RCC 7860 (cell line): ENCODE data around the gene ZNF792.
"Not testable (repeated sequence)": the region's sequence is repeated elsewhere in the genome, so short reads cannot be mapped to it uniquely, and the experiment has no call there.

Source experiments
- DNase-seq: peaks from one replicate; pipeline ENCODE4 v3.0.0-alpha.2; 2015; ENCODE audit warnings: low spot score
- FAIRE-seq: peaks from 2 replicates; lab custom pipeline; 2012; peaks lifted over from hg19 to GRCh38; lab: Jason Lieb, UNC

ZNF792 gene

GRCh38 chr19:34963573-34964406 is at the start of gene ZNF792:
TSS of gene ZNF792 (minus strand) at chr19:34964229. CDS start at chr19:34963662, 567 bp downstream.
- DNase-seq (peak; percentile 6), FAIRE-seq (no peak)

DNA sequence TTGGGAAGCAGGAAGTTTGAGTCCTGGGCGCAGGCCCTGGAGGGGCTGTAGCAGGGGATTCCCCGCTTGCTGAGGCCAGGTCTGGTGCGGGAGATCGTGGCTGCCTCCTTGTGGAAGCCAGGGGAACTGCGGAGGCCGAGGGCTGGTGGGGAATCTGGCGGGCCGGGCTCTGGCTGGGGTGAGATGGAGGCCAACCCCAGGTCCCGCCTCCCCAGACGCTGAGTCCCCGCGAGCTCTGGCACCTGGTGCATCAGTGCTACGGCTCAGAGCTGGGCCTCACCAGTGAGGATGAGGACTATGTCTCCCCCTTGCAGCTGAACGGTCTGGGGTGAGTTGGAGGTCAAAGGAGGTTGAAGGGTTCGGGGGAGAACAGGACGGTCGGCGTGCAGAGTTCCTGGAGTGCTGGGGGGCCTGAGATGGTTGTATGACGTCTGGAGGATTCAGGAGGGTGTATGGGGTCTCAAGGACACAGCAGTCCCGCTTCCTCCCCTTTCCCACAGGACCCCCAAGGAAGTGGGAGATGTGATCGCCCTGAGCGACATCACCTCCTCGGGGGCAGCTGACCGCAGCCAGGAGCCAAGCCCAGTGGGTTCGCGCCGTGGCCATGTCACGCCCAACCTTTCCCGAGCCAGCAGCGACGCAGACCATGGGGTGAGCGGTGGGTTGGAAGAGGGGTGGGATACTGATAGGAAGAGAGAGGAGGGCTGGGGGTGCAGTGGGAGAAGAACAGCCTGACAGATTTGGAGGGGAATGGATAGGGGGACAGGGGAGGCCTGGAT is 49.2 kb upstream of the ZNF792 start:
- DNase-seq (no peak), FAIRE-seq (no peak)

DNA sequence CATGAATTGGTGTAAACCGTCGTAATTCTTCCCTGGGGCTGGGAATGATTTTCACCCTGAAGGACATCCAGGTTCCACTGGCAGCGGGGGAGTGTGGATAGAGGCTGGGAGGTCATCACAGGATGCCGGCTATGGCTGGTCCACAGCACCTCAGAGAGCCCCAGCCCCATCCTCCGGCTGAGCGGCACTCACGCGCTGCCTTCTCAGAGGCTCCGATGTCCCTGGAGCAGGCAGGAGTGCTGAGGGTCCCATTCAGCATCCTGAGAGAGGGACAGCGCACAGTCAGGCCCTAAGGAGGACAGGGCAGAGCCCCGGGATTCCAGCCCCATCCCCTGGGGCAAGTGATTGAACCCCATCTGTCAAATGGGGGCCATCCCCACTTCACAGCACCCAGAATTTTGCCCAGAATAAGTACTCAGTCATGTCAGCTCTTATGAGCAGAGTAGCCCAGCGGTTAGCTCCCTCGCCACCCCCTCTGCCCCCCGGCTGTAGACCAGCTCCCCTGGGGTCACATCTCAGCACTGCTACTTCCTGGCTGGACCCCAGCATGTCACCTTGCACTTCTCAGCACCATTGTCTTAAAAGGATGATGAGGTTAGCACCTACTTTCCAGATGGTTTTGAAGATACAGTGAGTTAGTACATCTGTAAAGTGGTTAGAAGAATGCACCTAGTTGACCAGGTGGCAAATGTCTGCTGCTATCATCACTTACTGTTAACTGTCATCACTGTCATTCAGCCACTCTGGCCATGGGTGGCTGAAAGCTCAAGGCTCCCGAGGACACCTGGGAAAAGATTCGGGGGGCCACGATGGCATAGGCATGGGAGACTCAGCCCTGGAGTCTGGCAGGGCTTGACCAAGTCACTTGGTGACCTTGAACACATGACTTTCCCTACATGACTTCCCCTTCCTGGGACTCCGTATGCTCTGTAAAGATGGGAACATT is 48.0 kb upstream of the ZNF792 start:
- DNase-seq (no peak), FAIRE-seq (no peak)

DNA sequence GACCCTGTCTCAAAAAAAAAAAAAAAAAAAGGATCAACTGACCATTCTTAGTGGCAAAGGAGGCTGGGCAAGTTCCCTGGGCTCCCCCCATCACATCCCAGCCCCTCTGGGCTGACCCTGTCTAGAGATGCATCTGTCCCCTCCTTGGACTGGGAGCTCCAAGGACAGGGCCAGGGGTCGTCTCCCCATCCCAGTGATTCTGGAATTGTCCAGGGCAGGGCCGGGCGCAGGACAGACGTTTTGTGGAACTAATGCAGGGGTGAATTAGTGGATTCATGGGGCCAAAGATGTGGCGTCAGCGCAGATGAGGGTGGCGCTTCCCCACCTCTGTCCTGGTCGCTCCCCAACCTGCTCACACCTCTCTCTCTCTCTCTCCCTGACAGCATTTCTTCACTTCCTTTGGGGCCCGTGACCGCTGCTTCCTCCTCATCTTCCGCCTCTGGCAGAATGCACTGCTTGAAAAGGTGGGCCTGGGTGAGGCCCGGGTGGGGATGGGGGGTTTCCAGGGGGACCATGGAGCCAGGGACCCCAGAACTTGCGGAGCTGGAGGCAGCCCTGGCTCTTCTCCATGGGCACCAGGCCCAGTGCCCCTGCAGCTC is 47.2 kb upstream of the ZNF792 start:
- DNase-seq (no peak), FAIRE-seq (no peak)

DNA sequence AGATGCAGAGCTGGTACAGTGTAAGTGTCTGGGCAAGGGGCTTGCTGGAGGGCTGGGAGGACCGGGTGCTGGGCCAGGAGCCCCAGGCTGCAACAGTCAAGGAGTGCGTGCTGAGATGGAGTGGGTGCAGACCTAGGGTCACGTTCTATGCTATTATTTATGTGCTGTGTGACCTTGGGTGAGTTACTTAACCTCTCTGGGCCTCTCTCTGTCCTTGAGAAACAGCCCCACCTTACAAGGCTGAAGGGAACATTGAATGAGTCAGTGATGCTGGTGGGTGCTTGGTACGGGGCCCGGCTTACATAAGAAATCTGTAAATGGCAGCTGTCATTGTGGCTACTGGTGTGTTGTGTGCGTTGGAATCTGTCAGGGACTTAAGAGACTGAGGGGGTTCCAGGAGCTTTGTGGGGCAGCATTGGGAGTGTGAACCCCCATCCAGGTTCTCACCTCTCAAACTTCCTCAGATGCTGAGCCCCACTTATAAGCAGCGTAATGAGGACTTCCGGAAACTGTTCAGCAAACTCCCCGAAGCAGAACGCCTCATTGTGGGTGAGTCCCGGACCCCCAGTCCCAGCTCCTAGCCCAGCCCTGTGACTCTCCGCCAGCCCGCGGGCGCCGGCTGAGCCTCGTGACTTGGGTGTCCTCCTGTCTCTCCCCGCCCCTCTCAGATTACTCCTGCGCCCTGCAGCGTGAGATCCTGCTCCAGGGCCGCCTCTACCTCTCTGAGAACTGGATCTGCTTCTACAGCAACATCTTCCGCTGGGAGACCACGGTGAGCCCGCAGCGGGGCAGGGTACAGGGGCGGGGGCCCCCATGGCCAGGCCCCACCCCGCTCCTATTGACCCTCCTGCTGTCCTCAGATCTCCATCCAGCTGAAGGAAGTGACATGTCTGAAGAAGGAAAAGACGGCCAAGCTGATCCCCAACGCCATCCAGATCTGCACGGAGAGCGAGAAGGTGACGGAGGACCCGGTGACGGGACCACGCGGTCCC is 45.7 kb upstream of the ZNF792 start:
- no peak for FAIRE-seq
- DNase-seq = no peak

DNA sequence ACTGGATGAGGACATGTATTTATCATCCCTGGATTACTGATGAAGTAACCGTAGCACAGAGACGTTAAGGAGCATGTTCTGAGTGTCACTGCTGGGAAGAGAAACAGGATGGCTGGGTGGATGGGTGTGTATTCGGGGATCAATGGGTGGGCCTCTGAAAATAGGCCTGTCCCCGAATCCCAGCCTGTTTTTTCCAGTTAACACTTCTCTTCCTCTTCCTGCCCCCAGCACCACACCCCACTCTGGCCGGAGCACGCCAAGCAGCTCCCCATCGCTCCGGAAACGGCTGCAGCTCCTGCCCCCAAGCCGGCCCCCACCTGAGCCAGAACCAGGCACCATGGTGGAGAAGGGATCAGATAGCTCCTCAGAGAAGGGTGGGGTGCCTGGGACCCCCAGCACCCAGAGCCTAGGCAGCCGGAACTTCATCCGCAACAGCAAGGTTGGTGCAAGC is 44.9 kb upstream of the ZNF792 start:
- FAIRE-seq = no peak

DNA sequence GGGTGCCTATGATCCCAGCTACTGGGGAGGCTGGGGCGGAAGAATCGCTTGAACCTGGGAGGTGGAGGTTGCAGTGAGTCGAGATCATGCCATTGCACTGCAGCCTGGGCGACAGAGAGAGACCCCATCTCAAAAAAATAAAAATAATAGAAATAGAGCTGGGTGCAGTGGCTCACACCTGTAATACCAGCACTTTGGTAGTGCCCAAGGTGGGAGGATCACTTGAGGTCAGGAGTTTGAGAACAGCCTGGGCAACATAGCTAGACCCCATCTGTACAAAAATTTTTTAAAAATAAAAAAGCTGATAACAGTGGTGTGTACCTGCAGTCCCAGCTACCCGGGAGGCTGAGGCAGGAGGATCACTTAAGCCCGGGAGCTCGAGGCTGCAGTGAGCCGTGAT is 43.4 kb upstream of the ZNF792 start:
- not testable (repeated sequence) for FAIRE-seq, DNase-seq

More for the DNA sequence above, 44.9 kb upstream of the ZNF792 start:
- DNase-seq = no peak

GRCh38 chr19:35006999-35007365 is 43.0 kb upstream of the ZNF792 start:
- FAIRE-seq (no peak), DNase-seq (no peak)

GRCh38 chr19:35006342-35006998 is 42.4 kb upstream of the ZNF792 start:
- DNase-seq (peak; percentile 93), FAIRE-seq (peak; percentile 93)

DNA sequence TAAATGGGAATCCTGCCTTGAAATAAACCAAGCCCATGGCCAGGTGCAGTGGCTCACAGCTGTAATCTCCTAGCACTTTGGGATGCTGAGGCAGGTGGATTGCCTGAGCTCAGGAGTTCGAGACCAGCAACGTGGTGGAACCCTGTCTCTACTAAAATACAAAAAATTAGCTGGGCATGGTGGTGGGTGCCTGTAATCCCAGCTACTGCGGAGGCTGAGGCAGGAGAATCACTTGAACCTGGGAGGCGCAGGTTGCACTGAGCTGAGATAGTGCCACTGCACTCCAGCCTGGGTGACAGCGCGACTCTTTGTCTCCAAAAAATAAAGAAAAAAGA is 41.9 kb upstream of the ZNF792 start:
- not testable (repeated sequence) for FAIRE-seq, DNase-seq

DNA sequence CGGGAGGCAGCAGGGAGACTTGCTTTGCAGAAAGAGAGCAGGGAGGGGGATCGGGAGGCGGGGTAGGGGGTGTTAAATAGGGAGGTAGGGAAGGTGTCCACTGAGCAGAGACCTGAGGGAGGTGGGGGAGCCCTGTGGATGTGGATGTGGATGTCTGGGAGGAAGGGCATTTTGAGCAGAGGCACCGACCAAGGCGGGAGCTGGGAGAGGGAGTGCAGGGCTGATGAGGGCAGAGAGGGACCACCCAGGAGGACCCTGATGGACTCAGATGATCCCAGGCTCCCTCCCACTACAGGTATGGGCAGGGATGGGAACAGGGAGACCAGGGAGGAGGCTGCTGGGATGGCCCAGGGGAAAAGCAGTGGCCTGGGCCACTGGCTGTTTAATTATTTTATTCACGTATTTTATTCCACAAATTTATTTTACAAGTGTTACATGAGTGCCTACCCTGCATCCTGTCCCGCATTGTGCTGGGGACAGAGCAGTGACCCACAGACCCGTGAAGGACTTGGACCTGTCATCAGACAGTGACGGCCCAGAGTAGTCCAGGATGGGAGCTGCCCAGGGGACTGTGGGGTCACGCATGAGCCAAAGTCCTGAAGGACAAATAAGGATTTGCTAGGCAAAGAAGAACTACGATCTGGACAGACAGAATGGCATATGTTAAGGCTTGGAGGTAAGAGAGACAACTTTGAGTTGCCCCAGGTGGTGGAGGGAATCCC is 41.4 kb upstream of the ZNF792 start:
- DNase-seq = no peak
- FAIRE-seq = no peak

DNA sequence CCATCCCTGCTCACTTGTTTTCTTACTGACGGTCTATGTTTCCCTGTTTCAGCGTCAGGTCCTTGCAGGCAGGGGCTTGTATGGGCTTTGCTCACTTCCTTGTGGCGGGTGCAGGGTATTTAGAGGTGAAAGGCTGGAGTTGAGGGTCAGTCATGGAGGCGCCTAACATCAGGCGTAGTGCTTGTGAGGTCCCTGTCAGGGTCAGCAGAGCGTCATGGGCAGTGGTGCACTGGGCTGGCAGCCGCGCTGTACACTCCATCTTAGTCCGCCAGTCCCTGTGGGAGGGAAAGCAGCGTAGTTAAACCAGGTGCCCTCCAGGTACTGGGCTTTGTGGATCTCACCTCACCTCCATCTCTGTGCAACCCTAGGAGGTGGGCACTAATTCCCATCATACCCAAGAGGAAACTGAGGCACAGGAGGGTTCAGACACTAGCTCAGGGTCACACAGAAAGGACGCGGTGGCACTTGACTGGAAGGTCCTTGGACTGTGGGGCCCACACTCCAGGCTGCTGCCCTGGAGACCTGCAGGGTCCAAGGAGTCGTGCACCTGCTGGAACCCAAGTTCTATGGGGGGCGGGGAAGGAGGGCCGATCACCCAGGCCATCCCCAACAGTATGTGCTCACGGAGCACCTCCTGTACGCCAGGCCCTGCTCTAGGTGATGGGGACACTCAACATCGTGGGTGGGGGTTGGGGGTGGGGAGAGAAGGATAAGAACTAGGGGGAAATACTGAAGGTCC is 40.7 kb upstream of the ZNF792 start:
- DNase-seq (no peak), FAIRE-seq (no peak)

- no peak for DNase-seq
- no peak for FAIRE-seq
These were observed 38.1 kb upstream of the ZNF792 start for GRCh38 chr19:35002037-35002535.

DNA sequence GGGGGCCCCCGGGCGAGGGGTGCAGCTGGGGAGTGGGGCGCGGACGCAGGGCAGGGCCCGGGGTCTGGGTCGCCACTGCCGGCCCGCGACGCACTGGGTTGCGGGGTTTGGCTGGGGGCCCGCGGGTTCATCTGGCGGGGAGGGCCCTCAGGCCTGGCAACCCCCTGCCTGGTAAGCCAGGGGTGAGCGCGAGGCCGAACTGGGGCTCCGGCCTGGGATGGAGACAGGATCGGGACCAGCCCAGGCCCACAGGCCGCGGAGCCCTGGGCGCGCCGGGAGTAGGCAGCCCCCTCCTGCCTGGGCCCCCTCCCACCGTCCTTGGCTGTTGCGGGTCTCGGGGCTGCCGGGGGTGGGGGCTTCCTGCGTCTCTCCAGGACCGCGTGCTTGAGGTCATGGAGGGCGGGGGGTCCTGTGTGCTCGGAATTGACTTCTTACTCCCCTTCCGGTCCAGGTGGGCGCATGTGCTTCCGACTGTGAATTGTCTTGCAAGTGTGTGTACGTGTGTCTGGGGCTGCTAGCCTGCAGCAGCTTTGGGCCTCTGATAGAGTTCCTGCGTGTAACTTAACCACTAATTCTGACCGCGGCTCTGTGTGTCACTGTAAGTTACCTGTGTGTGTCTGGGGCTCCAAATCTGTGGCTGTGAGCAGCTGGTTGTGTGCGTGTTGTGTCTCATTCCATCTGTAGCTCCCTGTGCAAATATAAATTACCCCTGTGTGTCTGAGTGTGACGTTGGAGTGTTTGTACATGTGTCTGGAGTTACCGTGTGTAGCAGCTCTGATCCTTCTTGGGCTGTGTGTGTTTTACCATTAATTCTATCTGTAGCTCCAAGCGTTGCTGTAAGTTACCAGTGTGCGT is 36.8 kb upstream of the ZNF792 start:
- FAIRE-seq (no peak), DNase-seq (peak; percentile 33)

DNA sequence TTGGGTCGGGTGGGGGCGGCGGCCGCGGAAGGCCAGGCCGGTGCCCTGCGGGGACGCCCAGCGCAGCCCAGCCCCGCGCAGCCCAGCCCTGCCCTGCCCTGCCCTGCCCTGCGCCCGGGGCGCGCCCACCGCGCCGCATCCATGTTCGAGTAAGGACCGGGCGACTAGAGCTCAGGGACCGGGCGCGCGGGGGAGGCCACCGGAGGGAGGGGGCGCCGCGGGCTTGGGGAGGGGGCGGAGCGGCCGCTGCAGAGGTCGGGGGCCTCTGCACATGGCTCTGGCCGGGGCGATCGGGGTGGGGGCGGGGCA is 36.3 kb upstream of the ZNF792 start:
- no peak for FAIRE-seq
- no peak for DNase-seq

- DNase-seq (peak; percentile 55), FAIRE-seq (no peak)
These were observed 35.7 kb upstream of the ZNF792 start, which contains the start of gene GRAMD1A for GRCh38 chr19:34999498-35000337. TSS of gene GRAMD1A (plus strand) at chr19:35000323. CDS start at chr19:35000479, 156 bp downstream.
